ENCODE measurements around the gene DLG2.

- no peak for TF ChIP-seq CTCF (IDR thresholded peaks at IDR 0.05)
- TF ChIP-seq POLR2AphosphoS5 (IDR thresholded peaks at IDR 0.05): no peak
- no peak for TF ChIP-seq POLR2A (IDR thresholded peaks at IDR 0.05)
These were observed 2171.8 kb downstream of the DLG2 start for GRCh38 chr11:83455356-83455755.
